ENCODE measurements around the gene KRT6A. TPM values are rescaled to one million over a fixed set of nuclear protein-coding genes. Genes with fewer than 3 reads are reported as not detected.

Gene KRT6A
- total and polyA plus RNA-seq, 2 of the 13 experiments (the other 11 are each of a cell fraction or from before 2014, with no cell fraction given), result 0.13 TPM; not detected in 1

GRCh38 chr12:52502877-52503276, 9.8 kb upstream of the KRT6A start:
- peaks cover 0 to 1% of the 10 kb centered on the region in 2 experiments; a peak in 1 of 5 replicates for H3K27me3 ChIP-seq (ENCODE audit: control insufficient read depth in 1 of 2, insufficient read depth in 2 of 2, low read length in 2 of 2)
- H3K36me3 ChIP-seq (replicated peaks in 1 of 2; ENCODE audit: control insufficient read depth in 1 of 2, insufficient read depth in 2 of 2, low read length in 2 of 2), result no peaks in the 10 kb centered on the region
- no peak for DNase-seq (ENCODE audit: low spot score)
- FAIRE-seq, result no peak
- BruUV-seq (replicated peaks), result no TSS peak
- H3K4me3 ChIP-seq (replicated peaks in 1 of 3; ENCODE audit: insufficient read depth in 1 of 3, low read depth in 2 of 3, low read length in 3 of 3), result no peak overlapping the region
- ChIA-PET POLR2A (no interaction called here), CTCF (ENCODE audit: low intra/inter-chr PET ratio, low total read pairs) (no interaction called here)
- no peaks in the 10 kb centered on the region for H3K9me3 ChIP-seq (ENCODE audit: low read length)
- WGBS (ENCODE audit: low lambda C conversion rate), result 3% methylated on average over 1 of the region's 1 CpG
- no peak overlapping the region for H3K27ac ChIP-seq (ENCODE audit: extremely low read length, insufficient read depth, low read length)
- H2AFZ ChIP-seq (ENCODE audit: low read length), result no peak overlapping the region
- in situ Hi-C loops (cut with HindIII; ENCODE audit: extremely low pct_ligation_motif_present, low pct_unique_long_range_greater_than_20kb), result no loop called here
- H3K79me2 ChIP-seq (ENCODE audit: insufficient read depth, low read length), result no peaks in the 10 kb centered on the region
- no peaks in the 10 kb centered on the region for H3K4me1 ChIP-seq (ENCODE audit: insufficient read depth, low read length)
- no peak for ATAC-seq
- intact Hi-C loops (cut with micrococcal nuclease; ENCODE audit: unreplicated experiment), result no loop called here
- H3K9ac ChIP-seq (ENCODE audit: insufficient read depth, low read depth, low read length), result no peak overlapping the region
- TF ChIP-seq HMG20A (CRISPR knock-in tag; IDR thresholded peaks at IDR 0.05; ENCODE audit: borderline replicate concordance) (no peak), ZNF501 (CRISPR knock-in tag; IDR thresholded peaks at IDR 0.05) (no peak), ELF3 (CRISPR knock-in tag; IDR thresholded peaks at IDR 0.05) (no peak), ZBTB7B (CRISPR knock-in tag; IDR thresholded peaks at IDR 0.05) (no peak), PBX3 (CRISPR knock-in tag; IDR thresholded peaks at IDR 0.05; ENCODE audit: borderline replicate concordance) (no peak), MAFG (CRISPR knock-in tag; IDR thresholded peaks at IDR 0.05) (no peak), ZNF644 (CRISPR knock-in tag; IDR thresholded peaks at IDR 0.05; ENCODE audit: low read depth) (no peak), ZNF17 (CRISPR knock-in tag; IDR thresholded peaks at IDR 0.05) (no peak), ZNF567 (CRISPR knock-in tag; IDR thresholded peaks at IDR 0.05; ENCODE audit: borderline replicate concordance) (no peak), ZBTB37 (CRISPR knock-in tag; IDR thresholded peaks at IDR 0.05) (no peak), NR0B2 (CRISPR knock-in tag; IDR thresholded peaks at IDR 0.05) (no peak), RORA (CRISPR knock-in tag; IDR thresholded peaks at IDR 0.05) (no peak), CCDC6 (CRISPR knock-in tag; IDR thresholded peaks at IDR 0.05) (no peak), PHF5A (CRISPR knock-in tag; IDR thresholded peaks at IDR 0.05; ENCODE audit: low read depth, unreplicated experiment) (no peak), ZNF781 (CRISPR knock-in tag; IDR thresholded peaks at IDR 0.05; ENCODE audit: borderline replicate concordance, not compliant biosample characterization) (no peak), PRDM10 (CRISPR knock-in tag; IDR thresholded peaks at IDR 0.05; ENCODE audit: low read depth) (no peak), HNF1B (CRISPR knock-in tag; IDR thresholded peaks at IDR 0.05) (no peak), KAT2B (IDR thresholded peaks at IDR 0.05; ENCODE audit: borderline replicate concordance, low read depth, low read length) (no peak)
- no peaks in the 10 kb centered on the region for H4K20me1 ChIP-seq (ENCODE audit: insufficient read depth, low read length)
- H3K4me2 ChIP-seq (ENCODE audit: low read depth, low read length), result no peak overlapping the region
